Lung (tissue), 12 donors: ENCODE data around the gene FAM219B. TPM values are rescaled to one million over a fixed set of nuclear protein-coding genes. Genes with fewer than 3 reads are reported as not detected.

ENCODE experiments used
- ATAC-seq: fragments of 200-7000 bp; cut with Tn5 transposase; one replicate; pipeline ENCODE4 v1.9.1; 2020; ENCODE audit warnings: moderate number of reproducible peaks; ENCODE audit not compliant: insufficient read depth, low FRiP score
- DNase-seq, 3 donors: peaks; one replicate each; pipeline ENCODE4 v3.0.0-alpha.2; 2013 to 2017
- H3K27ac ChIP-seq, 2 donors: one replicate each; pipeline ENCODE4 v1.5.1; 2013; ENCODE audit warnings: mild to moderate bottlenecking in 2 of 2, moderate library complexity in 2 of 2, control low read depth in 1 of 2, inconsistent platforms in 1 of 2, low read depth in 1 of 2, low read length in 1 of 2
- H3K27me3 ChIP-seq, 3 donors: one replicate each; pipeline ENCODE4 v1.5.1; 2013; ENCODE audit warnings: low read length in 2 of 3; ENCODE audit not compliant: control insufficient read depth in 3 of 3, insufficient read depth in 3 of 3
- H3K36me3 ChIP-seq, 4 donors: one replicate each; pipeline ENCODE4 v1.5.1; 2013; ENCODE audit warnings: low read length in 4 of 4, mild to moderate bottlenecking in 1 of 4, moderate library complexity in 1 of 4; ENCODE audit not compliant: control insufficient read depth in 4 of 4, insufficient read depth in 4 of 4
- H3K4me1 ChIP-seq, 5 donors: one replicate each; pipeline ENCODE4 v1.5.1; 2013; ENCODE audit warnings: low read length in 5 of 5, mild to moderate bottlenecking in 2 of 5, moderate library complexity in 1 of 5; ENCODE audit not compliant: control insufficient read depth in 5 of 5, insufficient read depth in 5 of 5
- H3K4me3 ChIP-seq: one replicate; pipeline ENCODE4 v1.5.1; 2013; ENCODE audit warnings: mild to moderate bottlenecking, control low read depth, moderate library complexity
- H3K9ac ChIP-seq, 2 donors: one replicate each; pipeline ENCODE4 v1.5.1; 2013; ENCODE audit warnings: low read length in 2 of 2, control low read depth in 1 of 2; ENCODE audit not compliant: insufficient read depth in 1 of 2
- H3K9me3 ChIP-seq, 4 donors: one replicate each; pipeline ENCODE4 v1.5.1; 2013; ENCODE audit warnings: low read length in 3 of 4, mild to moderate bottlenecking in 1 of 4, moderate library complexity in 1 of 4; ENCODE audit not compliant: control insufficient read depth in 4 of 4, insufficient read depth in 3 of 4
- WGBS, 2 donors: extraction: QIAGEN DNeasy Blood & Tissue Kit; methylation state at CpG; one replicate each; pipeline ENCODE4 v1.1.7; 2013; 5-methylcytosine and 5-hydroxymethylcytosine counted together
- polyA plus RNA-seq, 2 donors: library from polyadenylated mRNA; stranded (reverse); fragments of 200-250 nt; gene quantifications; one replicate each; pipeline ENCODE4 v1.2.1, GENCODE V29; 2013
- total RNA-seq, 2 donors: library from RNA; depleted of rRNA in 1 of 2; stranded (reverse); fragments of >200 nt in 1 of 2; gene quantifications; one replicate each; pipeline ENCODE4 v1.2.1, GENCODE V29; 2014 to 2021
- TF ChIP-seq, protein P1 (sequence below): IDR thresholded peaks from 2 replicates; pipeline ENCODE4 v1.5.1; 2012; ENCODE audit warnings: mild to moderate bottlenecking; ENCODE audit errors: control extremely low read depth, extremely low read depth
- donor health status: control.
- donor health status: control.
- donor health status: Bipolar disorder and iron deficiency.
- donor health status: healthy.
- donor health status: DM: yes; HTN: yes; CAD: no.

The FAM219B gene
- total and polyA plus RNA-seq, 4 donors = 32.4 to 88.4 (median 42.5) TPM

DNA sequence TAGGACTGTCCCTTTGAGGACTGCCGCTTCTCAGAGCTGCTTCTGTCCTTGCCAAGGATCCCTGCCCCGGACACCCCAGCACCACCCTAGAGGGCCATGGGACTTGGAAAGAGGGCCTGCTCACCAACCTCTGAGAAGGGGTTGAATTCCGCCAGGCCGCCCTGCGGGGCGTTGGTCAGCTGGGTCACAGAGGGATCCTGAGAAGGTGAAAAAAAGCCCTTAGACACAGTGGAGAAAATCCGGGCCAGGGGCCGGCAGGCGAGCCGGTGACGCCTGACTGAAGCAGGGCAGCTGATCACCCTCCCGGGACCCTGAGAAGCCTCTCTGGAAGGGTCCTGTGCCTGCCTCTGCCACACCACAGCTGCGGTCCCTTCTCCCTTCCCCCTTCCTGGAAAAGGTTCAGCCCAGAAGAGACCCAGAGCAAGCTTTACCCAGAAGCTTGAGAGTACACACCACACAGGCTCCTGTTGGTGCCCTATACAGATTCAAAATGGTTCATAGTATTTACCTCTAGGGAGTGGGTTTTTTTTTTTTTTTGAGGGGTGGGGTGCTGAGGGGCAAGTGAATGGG lies 52.1 kb downstream of the FAM219B start:
- H3K4me1 ChIP-seq = peaks cover 0 to 16% (median 6%) of the 10 kb centered on the region in 5 donors
- peaks cover 13 to 55% (median 32%) of the 10 kb centered on the region in 4 donors for H3K36me3 ChIP-seq
- TF ChIP-seq, protein P1, sequence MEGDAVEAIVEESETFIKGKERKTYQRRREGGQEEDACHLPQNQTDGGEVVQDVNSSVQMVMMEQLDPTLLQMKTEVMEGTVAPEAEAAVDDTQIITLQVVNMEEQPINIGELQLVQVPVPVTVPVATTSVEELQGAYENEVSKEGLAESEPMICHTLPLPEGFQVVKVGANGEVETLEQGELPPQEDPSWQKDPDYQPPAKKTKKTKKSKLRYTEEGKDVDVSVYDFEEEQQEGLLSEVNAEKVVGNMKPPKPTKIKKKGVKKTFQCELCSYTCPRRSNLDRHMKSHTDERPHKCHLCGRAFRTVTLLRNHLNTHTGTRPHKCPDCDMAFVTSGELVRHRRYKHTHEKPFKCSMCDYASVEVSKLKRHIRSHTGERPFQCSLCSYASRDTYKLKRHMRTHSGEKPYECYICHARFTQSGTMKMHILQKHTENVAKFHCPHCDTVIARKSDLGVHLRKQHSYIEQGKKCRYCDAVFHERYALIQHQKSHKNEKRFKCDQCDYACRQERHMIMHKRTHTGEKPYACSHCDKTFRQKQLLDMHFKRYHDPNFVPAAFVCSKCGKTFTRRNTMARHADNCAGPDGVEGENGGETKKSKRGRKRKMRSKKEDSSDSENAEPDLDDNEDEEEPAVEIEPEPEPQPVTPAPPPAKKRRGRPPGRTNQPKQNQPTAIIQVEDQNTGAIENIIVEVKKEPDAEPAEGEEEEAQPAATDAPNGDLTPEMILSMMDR = no peak
- no peak overlapping the region for H3K4me3 ChIP-seq
- H3K9me3 ChIP-seq = no peaks in the 10 kb centered on the region
- WGBS, 2 donors = 95 to 99% methylated on average over 13 of the region's 13 CpGs
- no peaks in the 10 kb centered on the region for H3K27me3 ChIP-seq
- ATAC-seq (no peak), DNase-seq (no peak)
- H3K27ac ChIP-seq = no peak overlapping the region
- H3K9ac ChIP-seq = no peak overlapping the region

DNA sequence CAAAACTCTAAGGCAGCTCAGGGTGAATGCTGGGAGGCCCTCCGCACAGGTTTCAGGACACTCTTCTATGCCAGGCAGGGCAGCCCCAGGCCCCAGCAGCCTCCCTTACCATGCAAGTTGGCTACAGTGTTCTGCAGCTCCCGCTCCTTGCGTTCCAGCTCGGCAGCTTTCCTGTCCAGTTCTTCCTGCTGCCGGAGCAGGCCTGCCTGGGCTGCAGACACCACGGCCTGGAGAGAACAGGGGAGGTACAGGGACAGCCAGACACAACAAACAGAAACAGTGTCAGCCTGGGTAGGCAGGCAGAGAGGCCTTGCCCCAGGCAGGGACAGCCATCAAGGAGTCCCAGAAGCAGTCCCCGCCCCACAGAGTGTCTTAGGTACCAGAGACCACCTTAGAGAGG lies 54.7 kb downstream of the FAM219B start:
- H3K4me1 ChIP-seq = peaks cover 0 to under 1% (median 0%) of the 10 kb centered on the region in 5 donors
- WGBS, 2 donors = 95 to 96% methylated on average over 6 to 7 of the region's 7 CpGs
- no peaks in the 10 kb centered on the region for H3K9me3 ChIP-seq
- no peaks in the 10 kb centered on the region for H3K27me3 ChIP-seq
- ATAC-seq (no peak), DNase-seq (no peak)
- H3K36me3 ChIP-seq = peaks cover 23 to 65% (median 32%) of the 10 kb centered on the region in 4 donors
- no peak overlapping the region for H3K4me3 ChIP-seq
- H3K27ac ChIP-seq = no peak overlapping the region
- no peak overlapping the region for H3K9ac ChIP-seq
- TF ChIP-seq, protein P1 = no peak

DNA sequence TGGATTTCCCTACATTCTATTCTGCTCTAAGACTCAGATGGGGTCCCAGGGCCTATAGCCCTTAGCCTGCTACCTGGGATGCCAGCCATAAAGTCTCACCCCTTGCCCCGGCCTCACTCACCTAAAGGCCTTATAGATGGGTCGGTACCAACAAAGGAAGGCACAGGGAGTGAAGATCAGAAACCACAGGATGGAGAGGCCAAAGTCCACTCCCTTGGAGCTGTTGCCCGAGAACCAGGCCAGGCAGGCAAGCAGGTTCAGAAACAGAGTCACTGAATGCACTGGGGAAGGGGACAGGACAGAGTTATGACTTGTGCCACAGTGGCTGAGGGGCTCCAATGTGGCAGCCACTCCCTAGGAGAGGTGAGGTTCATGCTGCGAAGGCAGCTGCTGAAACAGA lies 56.3 kb downstream of the FAM219B start:
- Histone ChIP-seq H3K4me1 (no peaks in the 10 kb centered on the region), H3K4me3 (no peak overlapping the region), H3K27ac (no peak overlapping the region), H3K9me3 (no peaks in the 10 kb centered on the region), H3K27me3 (no peaks in the 10 kb centered on the region), H3K36me3 (peaks cover 26 to 70% (median 33%) of the 10 kb centered on the region in 4 donors), H3K9ac (no peak overlapping the region)
- no peak for ATAC-seq
- TF ChIP-seq, protein P1 = no peak
- no peak for DNase-seq
- WGBS, 2 donors = 91 to 97% methylated on average over 4 of the region's 4 CpGs

Other genes with a start within 250 kb of the FAM219B start
- 10 to 100 TPM; 27.1 to 31.9 TPM for gene EDC3, start 210.8 kb downstream of the FAM219B start, total RNA-seq
- gene EDC3, start 210.8 kb downstream of the FAM219B start, polyA plus RNA-seq = 10 to 100 TPM; 15.3 to 17.0 TPM
- gene CYP1A1, start 181.3 kb downstream of the FAM219B start, total RNA-seq = under 1 TPM; 0.31 to 1.00 TPM
- gene CYP1A1, start 181.3 kb downstream of the FAM219B start, polyA plus RNA-seq = 10 to 100 TPM in 1 of 2 donors, under 1 TPM in 1; 0.46 to 15.0 TPM
- gene CYP1A2, start 158.0 kb downstream of the FAM219B start, total RNA-seq = under 1 TPM in 1 of 2 donors, not detected in 1; 0.17 TPM
- under 1 TPM; 0.05 to 0.57 TPM for gene CYP1A2, start 158.0 kb downstream of the FAM219B start, polyA plus RNA-seq
- gene CSK, start 124.8 kb downstream of the FAM219B start, total RNA-seq = 10 to 100 TPM; 39.7 to 82.9 TPM
- gene CSK, start 124.8 kb downstream of the FAM219B start, polyA plus RNA-seq = 10 to 100 TPM; 40.9 to 99.1 TPM
- gene LMAN1L, start 94.0 kb downstream of the FAM219B start, total RNA-seq = under 1 TPM in 1 of 2 donors, not detected in 1; 0.31 TPM
- gene LMAN1L, start 94.0 kb downstream of the FAM219B start, polyA plus RNA-seq = under 1 TPM in 1 of 2 donors, not detected in 1; 0.11 TPM
- gene CPLX3, start 80.2 kb downstream of the FAM219B start, total RNA-seq = not detected
- gene CPLX3, start 80.2 kb downstream of the FAM219B start, polyA plus RNA-seq = under 1 TPM; 0.10 to 0.13 TPM
- 10 to 100 TPM; 20.6 to 46.8 TPM for gene ULK3, start 63.7 kb downstream of the FAM219B start, total RNA-seq
- 10 to 100 TPM; 30.6 to 54.5 TPM for gene ULK3, start 63.7 kb downstream of the FAM219B start, polyA plus RNA-seq
- gene SCAMP2, start 33.5 kb downstream of the FAM219B start, total RNA-seq = 100 to 1,000 TPM in 1 of 2 donors, 10 to 100 TPM in 1; 51.2 to 122 TPM
- gene SCAMP2, start 33.5 kb downstream of the FAM219B start, polyA plus RNA-seq = 100 to 1,000 TPM in 1 of 2 donors, 10 to 100 TPM in 1; 62.7 to 103 TPM
- 10 to 100 TPM; 28.5 to 42.4 TPM for gene MPI, start 16.8 kb downstream of the FAM219B start, total RNA-seq
- 10 to 100 TPM; 13.7 to 31.7 TPM for gene MPI, start 16.8 kb downstream of the FAM219B start, polyA plus RNA-seq
- 100 to 1,000 TPM in 1 of 2 donors, 10 to 100 TPM in 1; 70.7 to 163 TPM for gene COX5A, start 31.2 kb upstream of the FAM219B start, total RNA-seq
- 100 to 1,000 TPM; 233 to 301 TPM for gene COX5A, start 31.2 kb upstream of the FAM219B start, polyA plus RNA-seq
- gene RPP25, start 49.9 kb upstream of the FAM219B start, total RNA-seq = 10 to 100 TPM in 1 of 2 donors, 1 to 10 TPM in 1; 3.8 to 15.2 TPM
- gene RPP25, start 49.9 kb upstream of the FAM219B start, polyA plus RNA-seq = 10 to 100 TPM in 1 of 2 donors, 1 to 10 TPM in 1; 10.0 to 15.7 TPM
- 1 to 10 TPM; 3.8 to 4.8 TPM for gene SCAMP5, start 88.7 kb upstream of the FAM219B start, total RNA-seq
- 1 to 10 TPM in 1 of 2 donors, under 1 TPM in 1; 0.94 to 9.5 TPM for gene SCAMP5, start 88.7 kb upstream of the FAM219B start, polyA plus RNA-seq
- 10 to 100 TPM; 12.8 to 19.2 TPM for gene PPCDC, start 116.7 kb upstream of the FAM219B start, total RNA-seq
- gene PPCDC, start 116.7 kb upstream of the FAM219B start, polyA plus RNA-seq = 10 to 100 TPM; 22.5 to 23.8 TPM